Lung (tissue), 12 donors: ENCODE results near the gene KIF3B. TPM values are rescaled to one million over a fixed set of nuclear protein-coding genes. Genes with fewer than 3 reads are reported as not detected.
A peak's percentile ranks its signal among the peaks of the same experiment; 100 is the strongest.
"Not testable (repeated sequence)": the region's sequence is repeated elsewhere in the genome, so short reads cannot be mapped to it uniquely, and the experiment has no call there.

Source experiments
- ATAC-seq: fragments of 200-7000 bp; cut with Tn5 transposase; one replicate; pipeline ENCODE4 v1.9.1; 2020; ENCODE audit warnings: moderate number of reproducible peaks; ENCODE audit not compliant: insufficient read depth, low FRiP score
- DNase-seq, 3 donors: peaks; one replicate each; pipeline ENCODE4 v3.0.0-alpha.2; 2013 to 2017
- H3K27ac ChIP-seq, 2 donors: one replicate each; pipeline ENCODE4 v1.5.1; 2013; ENCODE audit warnings: mild to moderate bottlenecking in 2 of 2, moderate library complexity in 2 of 2, control low read depth in 1 of 2, inconsistent platforms in 1 of 2, low read depth in 1 of 2, low read length in 1 of 2
- H3K27me3 ChIP-seq, 3 donors: one replicate each; pipeline ENCODE4 v1.5.1; 2013; ENCODE audit warnings: low read length in 2 of 3; ENCODE audit not compliant: control insufficient read depth in 3 of 3, insufficient read depth in 3 of 3
- H3K36me3 ChIP-seq, 4 donors: one replicate each; pipeline ENCODE4 v1.5.1; 2013; ENCODE audit warnings: low read length in 4 of 4, mild to moderate bottlenecking in 1 of 4, moderate library complexity in 1 of 4; ENCODE audit not compliant: control insufficient read depth in 4 of 4, insufficient read depth in 4 of 4
- H3K4me1 ChIP-seq, 5 donors: one replicate each; pipeline ENCODE4 v1.5.1; 2013; ENCODE audit warnings: low read length in 5 of 5, mild to moderate bottlenecking in 2 of 5, moderate library complexity in 1 of 5; ENCODE audit not compliant: control insufficient read depth in 5 of 5, insufficient read depth in 5 of 5
- H3K4me3 ChIP-seq: one replicate; pipeline ENCODE4 v1.5.1; 2013; ENCODE audit warnings: mild to moderate bottlenecking, control low read depth, moderate library complexity
- H3K9ac ChIP-seq, 2 donors: one replicate each; pipeline ENCODE4 v1.5.1; 2013; ENCODE audit warnings: low read length in 2 of 2, control low read depth in 1 of 2; ENCODE audit not compliant: insufficient read depth in 1 of 2
- H3K9me3 ChIP-seq, 4 donors: one replicate each; pipeline ENCODE4 v1.5.1; 2013; ENCODE audit warnings: low read length in 3 of 4, mild to moderate bottlenecking in 1 of 4, moderate library complexity in 1 of 4; ENCODE audit not compliant: control insufficient read depth in 4 of 4, insufficient read depth in 3 of 4
- WGBS, 2 donors: extraction: QIAGEN DNeasy Blood & Tissue Kit; methylation state at CpG; one replicate each; pipeline ENCODE4 v1.1.7; 2013; 5-methylcytosine and 5-hydroxymethylcytosine counted together
- polyA plus RNA-seq, 2 donors: library from polyadenylated mRNA; stranded (reverse); fragments of 200-250 nt; gene quantifications; one replicate each; pipeline ENCODE4 v1.2.1, GENCODE V29; 2013
- total RNA-seq, 2 donors: library from RNA; depleted of rRNA in 1 of 2; stranded (reverse); fragments of >200 nt in 1 of 2; gene quantifications; one replicate each; pipeline ENCODE4 v1.2.1, GENCODE V29; 2014 to 2021
- TF ChIP-seq, protein P1 (sequence below): IDR thresholded peaks from 2 replicates; pipeline ENCODE4 v1.5.1; 2012; ENCODE audit warnings: mild to moderate bottlenecking; ENCODE audit errors: control extremely low read depth, extremely low read depth
- donor health status: control.
- donor health status: control.
- donor health status: Bipolar disorder and iron deficiency.
- donor health status: healthy.
- donor health status: DM: yes; HTN: yes; CAD: no.

The KIF3B gene
- total and polyA plus RNA-seq, 4 donors, result 8.5 to 35.3 (median 23.2) TPM

DNA sequence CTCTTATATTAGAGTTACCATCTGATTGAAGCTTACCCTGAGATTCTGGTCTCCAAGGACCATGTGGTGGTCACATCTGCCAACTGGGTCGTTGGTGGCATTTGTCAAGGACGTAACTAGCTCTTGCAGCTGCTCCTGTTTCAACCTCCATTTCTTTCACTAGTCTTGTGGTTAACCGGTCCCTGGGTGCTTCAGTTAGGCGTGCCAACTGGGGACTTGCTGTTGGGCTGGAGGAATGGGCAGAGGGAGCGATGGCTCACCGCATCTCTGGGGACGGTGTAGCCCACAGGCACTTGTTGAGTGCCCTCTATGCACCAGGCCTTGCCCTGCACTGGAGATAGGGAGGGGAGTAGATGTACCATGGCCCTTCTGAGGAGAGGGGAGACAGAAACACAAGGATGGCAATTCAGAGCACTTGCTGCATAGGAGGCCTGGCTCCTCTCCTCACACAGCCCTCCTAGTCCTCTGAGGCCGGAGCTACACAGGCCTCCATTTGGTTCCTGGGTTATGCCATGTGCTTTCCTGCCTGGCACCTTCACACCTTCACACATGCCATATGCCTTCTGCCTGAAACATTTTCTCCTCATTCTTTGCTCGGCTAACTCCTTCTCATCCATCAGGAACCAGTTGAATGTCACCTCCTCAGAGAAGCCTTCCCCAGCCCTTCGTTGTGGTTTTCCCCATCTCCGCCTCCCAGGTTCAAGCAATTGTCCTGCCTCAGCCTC lies 60.6 kb downstream of the KIF3B start:
- TF ChIP-seq, protein P1, sequence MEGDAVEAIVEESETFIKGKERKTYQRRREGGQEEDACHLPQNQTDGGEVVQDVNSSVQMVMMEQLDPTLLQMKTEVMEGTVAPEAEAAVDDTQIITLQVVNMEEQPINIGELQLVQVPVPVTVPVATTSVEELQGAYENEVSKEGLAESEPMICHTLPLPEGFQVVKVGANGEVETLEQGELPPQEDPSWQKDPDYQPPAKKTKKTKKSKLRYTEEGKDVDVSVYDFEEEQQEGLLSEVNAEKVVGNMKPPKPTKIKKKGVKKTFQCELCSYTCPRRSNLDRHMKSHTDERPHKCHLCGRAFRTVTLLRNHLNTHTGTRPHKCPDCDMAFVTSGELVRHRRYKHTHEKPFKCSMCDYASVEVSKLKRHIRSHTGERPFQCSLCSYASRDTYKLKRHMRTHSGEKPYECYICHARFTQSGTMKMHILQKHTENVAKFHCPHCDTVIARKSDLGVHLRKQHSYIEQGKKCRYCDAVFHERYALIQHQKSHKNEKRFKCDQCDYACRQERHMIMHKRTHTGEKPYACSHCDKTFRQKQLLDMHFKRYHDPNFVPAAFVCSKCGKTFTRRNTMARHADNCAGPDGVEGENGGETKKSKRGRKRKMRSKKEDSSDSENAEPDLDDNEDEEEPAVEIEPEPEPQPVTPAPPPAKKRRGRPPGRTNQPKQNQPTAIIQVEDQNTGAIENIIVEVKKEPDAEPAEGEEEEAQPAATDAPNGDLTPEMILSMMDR, result no peak
- no peak overlapping the region for H3K4me3 ChIP-seq
- DNase-seq (no peak), ATAC-seq (no peak)
- no peaks in the 10 kb centered on the region for H3K27me3 ChIP-seq
- no peak overlapping the region for H3K9ac ChIP-seq
- peaks cover 0 to 5% (median 0%) of the 10 kb centered on the region in 4 donors for H3K36me3 ChIP-seq
- 80 to 85% methylated on average over 11 of the region's 11 CpGs for WGBS, 2 donors
- peaks cover 0 to 4% (median 0%) of the 10 kb centered on the region in 4 donors for H3K9me3 ChIP-seq
- H3K27ac ChIP-seq, result peak overlapping the region in 1 of 2 donors; percentile 29
- peaks cover 0 to 12% (median 1%) of the 10 kb centered on the region in 5 donors for H3K4me1 ChIP-seq

DNA sequence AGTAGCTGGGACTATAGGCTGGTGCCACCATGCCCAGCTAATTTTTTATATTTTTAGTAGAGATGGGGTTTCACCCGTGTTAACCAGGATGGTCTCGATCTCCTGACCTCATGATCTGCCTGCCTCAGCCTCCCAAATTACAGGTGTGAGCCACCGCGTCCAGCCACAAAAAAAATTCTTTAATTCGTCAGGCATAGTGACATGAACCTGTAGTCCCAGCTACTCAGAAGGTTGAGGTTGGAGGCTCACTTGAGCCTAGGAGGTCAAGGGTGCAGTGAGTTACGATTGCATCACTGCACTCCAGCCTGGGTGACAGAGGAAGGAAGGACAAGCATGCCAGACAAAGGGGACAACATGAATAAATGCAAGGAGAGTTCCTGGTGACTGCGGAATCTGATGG lies 61.2 kb downstream of the KIF3B start:
- no peak for ATAC-seq
- WGBS, 2 donors, result 75 to 80% methylated on average over 7 of the region's 7 CpGs
- Histone ChIP-seq H3K9ac (no peak overlapping the region), H3K4me1 (peaks cover 0 to 12% (median 1%) of the 10 kb centered on the region in 5 donors), H3K4me3 (no peak overlapping the region), H3K27me3 (no peaks in the 10 kb centered on the region), H3K9me3 (peaks cover 0 to 4% (median 0%) of the 10 kb centered on the region in 4 donors), H3K36me3 (peaks cover 0 to 5% (median 0%) of the 10 kb centered on the region in 4 donors), H3K27ac (peak overlapping the region in 1 of 2 donors; percentile 42)
- DNase-seq, result no peak
- TF ChIP-seq, protein P1, result no peak

DNA sequence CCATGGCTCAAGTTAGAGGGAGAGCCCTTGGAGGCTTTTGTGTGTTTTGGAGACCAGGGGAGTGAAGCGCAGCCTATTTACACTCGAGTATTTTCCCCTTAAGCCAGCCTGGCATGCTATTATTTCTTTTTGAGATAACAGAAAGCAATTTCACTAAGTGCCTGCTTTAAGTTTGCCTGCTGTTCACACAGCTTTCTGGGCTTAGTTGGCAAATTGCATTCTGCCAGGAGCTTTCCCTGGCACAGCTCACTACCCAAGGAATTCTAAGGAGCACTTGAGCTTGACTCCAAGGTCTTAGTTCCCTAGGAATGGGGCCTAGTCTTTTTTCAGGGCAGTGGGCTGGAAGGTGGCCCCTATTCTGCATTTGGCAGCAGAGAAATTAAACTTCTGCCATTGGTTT lies 61.7 kb downstream of the KIF3B start:
- Histone ChIP-seq H3K27ac (peak overlapping the region in 1 of 2 donors; percentile 42), H3K4me1 (peaks cover 0 to 12% (median 0%) of the 10 kb centered on the region in 5 donors), H3K36me3 (peaks cover 0 to 5% (median 0%) of the 10 kb centered on the region in 4 donors), H3K9me3 (peaks cover 0 to 4% (median 0%) of the 10 kb centered on the region in 4 donors), H3K27me3 (no peaks in the 10 kb centered on the region), H3K9ac (no peak overlapping the region), H3K4me3 (no peak overlapping the region)
- TF ChIP-seq, protein P1, result no peak
- peak; percentile 16 for ATAC-seq
- whole genome bisulfite sequencing, 2 donors, result 71 to 94% methylated on average over 2 of the region's 2 CpGs
- DNase-seq, result peak in 1 of 3 donors; percentile 55

DNA sequence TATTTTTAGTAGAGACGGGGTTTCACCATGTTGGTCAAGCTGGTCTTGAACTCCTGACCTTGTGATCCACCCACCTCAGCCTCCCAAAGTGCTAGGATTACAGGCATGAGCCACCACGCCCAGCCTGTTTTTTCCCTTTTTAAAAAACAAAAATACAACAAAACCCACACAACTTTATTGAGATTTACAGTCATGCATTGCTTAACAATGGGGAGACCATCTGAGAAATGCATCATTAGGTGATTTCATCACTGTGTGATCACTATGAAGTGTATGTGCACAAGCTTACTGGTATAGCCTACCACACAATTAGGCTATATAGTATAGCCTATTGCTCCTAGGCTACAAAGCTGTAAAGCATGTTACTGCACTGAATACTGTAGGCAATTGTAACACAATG lies 63.6 kb downstream of the KIF3B start:
- not testable (repeated sequence) for H3K36me3 ChIP-seq, ATAC-seq, DNase-seq, H3K9me3 ChIP-seq, H3K27me3 ChIP-seq, H3K4me3 ChIP-seq, H3K9ac ChIP-seq, H3K27ac ChIP-seq
- peaks cover 0 to 12% (median 1%) of the 10 kb centered on the region in 5 donors for H3K4me1 ChIP-seq
- 76 to 90% methylated on average over 2 of the region's 2 CpGs for WGBS, 2 donors
